Measurements from ENCODE around the gene PRAC2.

Gene PRAC2

GRCh38 chr17:48693178-48693577 lies 29.8 kb upstream of the PRAC2 start:
- H3K27ac ChIP-seq (ENCODE audit: low read length, poor library complexity, severe bottlenecking) = no peak overlapping the region
- H3K4ac ChIP-seq (ENCODE audit: low read depth in 1 of 2, low read length in 2 of 2) = no peak overlapping the region
- H3K36me3 ChIP-seq (ENCODE audit: control insufficient read depth in 1 of 2, insufficient read depth in 2 of 2, low read depth in 1 of 2, low read length in 2 of 2) = no peaks in the 10 kb centered on the region
- H3K4me2 ChIP-seq (ENCODE audit: low read length, poor library complexity, severe bottlenecking) = no peak overlapping the region
- no peak overlapping the region for H3K14ac ChIP-seq (ENCODE audit: low read length in 2 of 2)
- H2BK5ac ChIP-seq (ENCODE audit: low read depth, low read length, poor library complexity, severe bottlenecking) = no peak overlapping the region
- no peak overlapping the region for H3K23ac ChIP-seq (ENCODE audit: low read length in 2 of 2)
- H3K18ac ChIP-seq (ENCODE audit: low read depth in 1 of 2, low read length in 2 of 2) = no peak overlapping the region
- DNase-seq = no peak
- no peak overlapping the region for H2AK5ac ChIP-seq (ENCODE audit: low read length, severe bottlenecking)
- H2BK12ac ChIP-seq (ENCODE audit: low read length in 2 of 2) = no peak overlapping the region
- H3K9ac ChIP-seq (ENCODE audit: low read length) = no peak overlapping the region
- no peak overlapping the region for H3K4me3 ChIP-seq (ENCODE audit: insufficient read depth in 1 of 2, low read depth in 1 of 2, low read length in 2 of 2)
- no peaks in the 10 kb centered on the region for H3K79me1 ChIP-seq (replicated peaks; ENCODE audit: low read length, poor library complexity, severe bottlenecking)
- WGBS = no CpG with 5 or more reads among the region's 1 CpG
- no peak overlapping the region for H4K91ac ChIP-seq (ENCODE audit: low read length)
- no peaks in the 10 kb centered on the region for H3K9me3 ChIP-seq (ENCODE audit: control insufficient read depth, low read length)
- H2BK15ac ChIP-seq (ENCODE audit: low read depth, poor library complexity, severe bottlenecking) = no peak overlapping the region
- no peaks in the 10 kb centered on the region for H3K4me1 ChIP-seq (ENCODE audit: control insufficient read depth, insufficient read depth, low read depth, low read length)
- no peak overlapping the region for H4K8ac ChIP-seq (ENCODE audit: low read length)
- peaks cover 11 to 56% of the 10 kb centered on the region in 2 experiments for H3K27me3 ChIP-seq (ENCODE audit: control insufficient read depth in 1 of 2, insufficient read depth in 1 of 2, low read length in 2 of 2)
- H2BK120ac ChIP-seq (ENCODE audit: low read depth, low read length) = no peak overlapping the region
- no peak overlapping the region for H2AFZ ChIP-seq (ENCODE audit: low read depth, low read length)

DNA sequence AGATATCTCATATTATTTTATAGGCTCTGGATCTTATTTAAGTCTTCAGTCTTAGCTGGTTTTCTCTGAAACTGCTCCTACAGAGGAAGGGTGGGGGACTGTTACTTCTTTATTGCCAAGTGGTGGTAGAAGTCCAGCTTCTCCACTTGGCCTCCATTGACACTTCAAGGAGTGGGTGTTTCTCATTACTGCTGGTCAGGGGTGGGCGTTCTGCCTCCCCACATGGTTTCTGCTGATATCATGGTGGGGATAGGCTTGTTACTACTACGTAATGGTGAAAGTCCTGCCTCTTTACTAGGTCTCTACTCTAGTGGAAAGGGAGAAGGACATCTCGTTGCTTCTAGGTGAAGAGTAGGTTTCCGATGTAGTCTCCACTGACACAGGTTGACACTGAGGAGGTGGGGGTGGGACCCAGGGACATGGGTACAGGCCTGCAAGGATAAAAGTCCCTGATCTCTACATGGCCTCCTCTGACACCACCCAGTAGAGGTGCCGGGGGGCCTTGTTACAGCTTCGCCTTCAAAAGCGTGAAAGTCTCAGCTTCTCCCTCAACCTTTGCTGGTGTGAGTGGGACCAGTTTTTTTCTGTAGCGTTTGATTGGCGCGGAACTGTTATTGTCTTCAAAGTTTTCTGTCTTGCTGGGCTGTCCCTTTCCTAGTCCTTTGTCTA lies 21.0 kb upstream of the PRAC2 start:
- no peak overlapping the region for H3K18ac ChIP-seq (ENCODE audit: low read depth in 1 of 2, low read length in 2 of 2)

DNA sequence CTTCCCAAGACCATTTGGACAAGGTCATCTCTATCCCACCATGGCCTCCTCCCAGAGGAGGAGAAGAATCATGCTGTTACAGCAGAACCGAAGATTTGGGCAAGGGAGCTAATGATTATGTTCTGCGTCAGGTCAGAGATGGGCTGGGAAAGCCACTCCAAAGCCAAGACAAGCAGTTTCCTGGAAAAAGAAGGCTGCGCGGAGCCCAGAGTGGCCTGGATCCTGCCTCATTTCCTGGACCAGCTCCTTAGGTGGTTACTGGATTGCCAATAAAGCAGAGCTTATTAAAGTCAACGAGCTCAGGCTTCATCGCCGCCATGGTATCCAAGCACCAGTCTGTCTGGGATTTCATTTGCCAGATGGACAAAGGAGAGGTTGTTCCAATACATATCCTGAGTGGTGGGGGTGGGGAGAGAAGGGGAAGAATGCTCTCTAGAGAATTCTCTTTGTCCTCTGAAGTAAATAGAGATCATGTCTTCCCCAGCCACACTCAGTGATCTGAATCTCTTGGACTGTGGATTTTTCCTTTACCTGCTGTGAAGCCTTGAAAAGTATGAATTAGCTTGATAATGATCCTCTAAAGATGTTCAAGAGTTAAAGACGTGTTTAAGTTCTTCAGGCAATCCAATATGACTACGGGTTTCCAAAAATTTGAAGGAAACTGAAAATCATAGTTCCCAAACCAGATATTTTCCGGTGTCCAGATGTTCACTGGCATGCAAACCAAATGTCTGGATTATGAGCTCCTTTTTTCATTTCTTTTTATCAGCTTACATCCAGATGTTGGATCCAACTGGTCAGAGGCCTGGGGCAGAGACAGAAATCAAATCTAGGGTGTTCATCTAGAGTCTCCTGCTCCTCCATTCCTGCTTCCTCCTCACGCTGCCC lies 18.4 kb upstream of the PRAC2 start:
- no peak overlapping the region for H2AK5ac ChIP-seq (ENCODE audit: low read length, severe bottlenecking)
- H3K4ac ChIP-seq (ENCODE audit: low read depth in 1 of 2, low read length in 2 of 2) = no peak overlapping the region
- no peak overlapping the region for H2BK5ac ChIP-seq (ENCODE audit: low read depth, low read length, poor library complexity, severe bottlenecking)
- H3K4me2 ChIP-seq (ENCODE audit: low read length, poor library complexity, severe bottlenecking) = no peak overlapping the region
- H2BK15ac ChIP-seq (ENCODE audit: low read depth, poor library complexity, severe bottlenecking) = no peak overlapping the region
- no peak overlapping the region for H2BK120ac ChIP-seq (ENCODE audit: low read depth, low read length)
- no peak for DNase-seq
- H2BK12ac ChIP-seq (ENCODE audit: low read length in 2 of 2) = no peak overlapping the region
- H3K36me3 ChIP-seq (ENCODE audit: control insufficient read depth in 1 of 2, insufficient read depth in 2 of 2, low read depth in 1 of 2, low read length in 2 of 2) = no peaks in the 10 kb centered on the region
- H3K79me1 ChIP-seq (replicated peaks; ENCODE audit: low read length, poor library complexity, severe bottlenecking) = no peaks in the 10 kb centered on the region
- no peaks in the 10 kb centered on the region for H3K4me1 ChIP-seq (ENCODE audit: control insufficient read depth, insufficient read depth, low read depth, low read length)
- H2AFZ ChIP-seq (ENCODE audit: low read depth, low read length) = no peak overlapping the region
- no peak overlapping the region for H3K14ac ChIP-seq (ENCODE audit: low read length in 2 of 2)
- no peak overlapping the region for H3K18ac ChIP-seq (ENCODE audit: low read depth in 1 of 2, low read length in 2 of 2)
- no peak overlapping the region for H3K23ac ChIP-seq (ENCODE audit: low read length in 2 of 2)
- no peak overlapping the region for H3K9ac ChIP-seq (ENCODE audit: low read length)
- no peaks in the 10 kb centered on the region for H3K9me3 ChIP-seq (ENCODE audit: control insufficient read depth, low read length)
- H4K91ac ChIP-seq (ENCODE audit: low read length) = no peak overlapping the region
- peaks cover 76 to 92% of the 10 kb centered on the region in 2 experiments for H3K27me3 ChIP-seq (ENCODE audit: control insufficient read depth in 1 of 2, insufficient read depth in 1 of 2, low read length in 2 of 2)
- no peak overlapping the region for H3K27ac ChIP-seq (ENCODE audit: low read length, poor library complexity, severe bottlenecking)
- WGBS = 92% methylated on average over 11 of the region's 11 CpGs
- H3K4me3 ChIP-seq (ENCODE audit: insufficient read depth in 1 of 2, low read depth in 1 of 2, low read length in 2 of 2) = no peak overlapping the region
- no peak overlapping the region for H4K8ac ChIP-seq (ENCODE audit: low read length)

More for the DNA sequence above, 21.0 kb upstream of the PRAC2 start:
- H3K27ac ChIP-seq (ENCODE audit: low read length, poor library complexity, severe bottlenecking) = no peak overlapping the region
- no peak overlapping the region for H3K9ac ChIP-seq (ENCODE audit: low read length)
- no peak overlapping the region for H3K4ac ChIP-seq (ENCODE audit: low read depth in 1 of 2, low read length in 2 of 2)
- H2AFZ ChIP-seq (ENCODE audit: low read depth, low read length) = no peak overlapping the region
- no peaks in the 10 kb centered on the region for H3K9me3 ChIP-seq (ENCODE audit: control insufficient read depth, low read length)
- H3K4me2 ChIP-seq (ENCODE audit: low read length, poor library complexity, severe bottlenecking) = no peak overlapping the region
- H3K4me3 ChIP-seq (ENCODE audit: insufficient read depth in 1 of 2, low read depth in 1 of 2, low read length in 2 of 2) = no peak overlapping the region
- H3K14ac ChIP-seq (ENCODE audit: low read length in 2 of 2) = no peak overlapping the region
- WGBS = 93% methylated on average over 10 of the region's 10 CpGs
- DNase-seq = no peak
- no peak overlapping the region for H2AK5ac ChIP-seq (ENCODE audit: low read length, severe bottlenecking)
- peaks cover 54 to 78% of the 10 kb centered on the region in 2 experiments for H3K27me3 ChIP-seq (ENCODE audit: control insufficient read depth in 1 of 2, insufficient read depth in 1 of 2, low read length in 2 of 2)
- H2BK5ac ChIP-seq (ENCODE audit: low read depth, low read length, poor library complexity, severe bottlenecking) = no peak overlapping the region
- no peak overlapping the region for H2BK120ac ChIP-seq (ENCODE audit: low read depth, low read length)
- no peak overlapping the region for H3K23ac ChIP-seq (ENCODE audit: low read length in 2 of 2)
- no peak overlapping the region for H2BK15ac ChIP-seq (ENCODE audit: low read depth, poor library complexity, severe bottlenecking)
- no peaks in the 10 kb centered on the region for H3K36me3 ChIP-seq (ENCODE audit: control insufficient read depth in 1 of 2, insufficient read depth in 2 of 2, low read depth in 1 of 2, low read length in 2 of 2)
- no peaks in the 10 kb centered on the region for H3K79me1 ChIP-seq (replicated peaks; ENCODE audit: low read length, poor library complexity, severe bottlenecking)
- no peak overlapping the region for H4K91ac ChIP-seq (ENCODE audit: low read length)
- H2BK12ac ChIP-seq (ENCODE audit: low read length in 2 of 2) = no peak overlapping the region
- no peak overlapping the region for H4K8ac ChIP-seq (ENCODE audit: low read length)
- no peaks in the 10 kb centered on the region for H3K4me1 ChIP-seq (ENCODE audit: control insufficient read depth, insufficient read depth, low read depth, low read length)

DNA sequence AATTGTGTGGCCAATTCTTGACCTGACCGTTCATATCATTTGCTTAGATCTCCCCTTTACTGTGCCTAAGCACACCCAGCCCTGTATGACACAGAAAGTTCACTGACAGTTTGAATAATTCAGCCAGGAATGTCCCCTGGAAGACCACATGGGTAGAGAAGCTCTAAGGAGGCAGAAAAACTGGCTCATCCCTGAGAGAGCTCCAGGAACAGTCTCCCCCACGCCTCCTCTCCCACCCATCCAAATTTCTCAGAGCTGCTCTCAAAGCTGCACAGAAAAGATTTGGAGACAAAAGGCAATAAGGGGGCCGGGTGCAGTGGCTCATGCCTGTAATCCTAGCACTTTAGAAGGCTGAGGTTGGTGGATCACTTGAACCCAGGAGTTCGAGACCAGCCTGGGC lies 11.9 kb upstream of the PRAC2 start:
- no peak overlapping the region for H3K18ac ChIP-seq (ENCODE audit: low read depth in 1 of 2, low read length in 2 of 2)
- H3K23ac ChIP-seq (ENCODE audit: low read length in 2 of 2) = no peak overlapping the region
- H3K4me3 ChIP-seq (ENCODE audit: insufficient read depth in 1 of 2, low read depth in 1 of 2, low read length in 2 of 2) = no peak overlapping the region
- no peak overlapping the region for H2BK120ac ChIP-seq (ENCODE audit: low read depth, low read length)
- H3K4me1 ChIP-seq (ENCODE audit: control insufficient read depth, insufficient read depth, low read depth, low read length) = no peaks in the 10 kb centered on the region
- H3K4me2 ChIP-seq (ENCODE audit: low read length, poor library complexity, severe bottlenecking) = no peak overlapping the region
- no peak overlapping the region for H2AK5ac ChIP-seq (ENCODE audit: low read length, severe bottlenecking)
- peaks cover 84 to 93% of the 10 kb centered on the region in 2 experiments for H3K27me3 ChIP-seq (ENCODE audit: control insufficient read depth in 1 of 2, insufficient read depth in 1 of 2, low read length in 2 of 2)
- no peak overlapping the region for H3K27ac ChIP-seq (ENCODE audit: low read length, poor library complexity, severe bottlenecking)
- no peak overlapping the region for H2BK15ac ChIP-seq (ENCODE audit: low read depth, poor library complexity, severe bottlenecking)
- H3K36me3 ChIP-seq (ENCODE audit: control insufficient read depth in 1 of 2, insufficient read depth in 2 of 2, low read depth in 1 of 2, low read length in 2 of 2) = no peaks in the 10 kb centered on the region
- no peak overlapping the region for H3K4ac ChIP-seq (ENCODE audit: low read depth in 1 of 2, low read length in 2 of 2)
- H2BK12ac ChIP-seq (ENCODE audit: low read length in 2 of 2) = no peak overlapping the region
- H2AFZ ChIP-seq (ENCODE audit: low read depth, low read length) = no peak overlapping the region
- H3K9ac ChIP-seq (ENCODE audit: low read length) = no peak overlapping the region
- H4K91ac ChIP-seq (ENCODE audit: low read length) = no peak overlapping the region
- DNase-seq = no peak
- whole genome bisulfite sequencing = 76% methylated on average over 3 of the region's 4 CpGs
- no peak overlapping the region for H4K8ac ChIP-seq (ENCODE audit: low read length)
- no peaks in the 10 kb centered on the region for H3K9me3 ChIP-seq (ENCODE audit: control insufficient read depth, low read length)
- no peak overlapping the region for H2BK5ac ChIP-seq (ENCODE audit: low read depth, low read length, poor library complexity, severe bottlenecking)
- no peaks in the 10 kb centered on the region for H3K79me1 ChIP-seq (replicated peaks; ENCODE audit: low read length, poor library complexity, severe bottlenecking)
- no peak overlapping the region for H3K14ac ChIP-seq (ENCODE audit: low read length in 2 of 2)

Measured in mesenchymal stem cell (in vitro differentiated cells and primary cell).